ENCODE results near the gene SLC11A1.

Gene SLC11A1

DNA sequence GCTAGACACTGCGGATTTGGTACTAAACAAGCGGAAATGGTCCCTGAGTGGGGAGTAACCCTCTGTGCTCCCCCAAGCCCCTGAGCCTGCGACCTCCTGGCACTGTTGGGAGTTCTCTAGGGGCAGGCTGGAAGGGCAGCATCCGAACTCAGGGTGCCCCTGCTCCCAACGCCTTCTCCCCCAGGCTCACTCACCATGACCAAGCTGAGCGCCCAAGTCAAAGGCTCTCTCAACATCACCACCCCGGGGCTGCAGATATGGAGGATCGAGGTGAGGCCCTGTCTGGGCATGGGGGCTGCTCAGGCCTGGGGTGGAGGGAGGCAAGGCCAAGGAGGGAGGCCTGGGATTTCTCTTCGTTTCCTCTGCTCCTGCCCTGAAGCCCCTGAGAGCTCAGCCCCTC is 41.5 kb downstream of the SLC11A1 start:
- H2BK5ac ChIP-seq (ENCODE audit: low read depth, low read length, poor library complexity, severe bottlenecking), result no peak overlapping the region
- H2BK12ac ChIP-seq (ENCODE audit: low read length in 2 of 2), result no peak overlapping the region
- H2AK5ac ChIP-seq (ENCODE audit: low read length, severe bottlenecking), result no peak overlapping the region
- H3K23ac ChIP-seq (ENCODE audit: low read length in 2 of 2), result no peak overlapping the region
- H3K4me1 ChIP-seq (ENCODE audit: control insufficient read depth, insufficient read depth, low read depth, low read length), result peaks cover 2% of the 10 kb centered on the region
- H3K9me3 ChIP-seq (ENCODE audit: control insufficient read depth, low read length), result no peaks in the 10 kb centered on the region
- no peak overlapping the region for H4K8ac ChIP-seq (ENCODE audit: low read length)
- no peak overlapping the region for H2BK120ac ChIP-seq (ENCODE audit: low read depth, low read length)
- no peak overlapping the region for H3K27ac ChIP-seq (ENCODE audit: low read length, poor library complexity, severe bottlenecking)
- H3K27me3 ChIP-seq (ENCODE audit: control insufficient read depth in 1 of 2, insufficient read depth in 1 of 2, low read length in 2 of 2), result peaks cover 0 to 25% of the 10 kb centered on the region in 2 experiments
- H3K4ac ChIP-seq (ENCODE audit: low read depth in 1 of 2, low read length in 2 of 2), result no peak overlapping the region
- H3K4me3 ChIP-seq (ENCODE audit: insufficient read depth in 1 of 2, low read depth in 1 of 2, low read length in 2 of 2), result no peak overlapping the region
- H3K4me2 ChIP-seq (ENCODE audit: low read length, poor library complexity, severe bottlenecking), result no peak overlapping the region
- H3K36me3 ChIP-seq (ENCODE audit: control insufficient read depth in 1 of 2, insufficient read depth in 2 of 2, low read depth in 1 of 2, low read length in 2 of 2), result peaks cover 0 to 3% of the 10 kb centered on the region in 2 experiments
- WGBS, result 91% methylated on average over 5 of the region's 9 CpGs
- H4K91ac ChIP-seq (ENCODE audit: low read length), result no peak overlapping the region
- no peak overlapping the region for H2AFZ ChIP-seq (ENCODE audit: low read depth, low read length)
- no peak overlapping the region for H3K9ac ChIP-seq (ENCODE audit: low read length)
- H2BK15ac ChIP-seq (ENCODE audit: low read depth, poor library complexity, severe bottlenecking), result no peak overlapping the region
- DNase-seq, result no peak
- no peak overlapping the region for H3K14ac ChIP-seq (ENCODE audit: low read length in 2 of 2)
- H3K18ac ChIP-seq (ENCODE audit: low read depth in 1 of 2, low read length in 2 of 2), result no peak overlapping the region
- H3K79me1 ChIP-seq (replicated peaks; ENCODE audit: low read length, poor library complexity, severe bottlenecking), result no peaks in the 10 kb centered on the region

DNA sequence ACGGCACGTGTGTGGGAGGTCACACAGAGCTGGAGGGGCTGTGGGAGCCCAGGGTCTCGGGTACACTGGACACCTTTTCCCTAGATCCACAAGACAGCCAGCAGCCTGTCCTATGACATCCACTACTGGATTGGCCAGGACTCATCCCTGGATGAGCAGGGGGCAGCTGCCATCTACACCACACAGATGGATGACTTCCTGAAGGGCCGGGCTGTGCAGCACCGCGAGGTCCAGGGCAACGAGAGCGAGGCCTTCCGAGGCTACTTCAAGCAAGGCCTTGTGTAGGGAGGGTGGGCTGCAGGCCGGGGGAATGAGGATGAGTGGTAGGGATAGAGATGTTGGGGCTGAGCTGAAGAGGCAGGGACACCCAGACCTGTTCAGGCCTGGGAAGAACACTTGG is 43.5 kb downstream of the SLC11A1 start:
- WGBS, result 90% methylated on average over 10 of the region's 10 CpGs
- H3K27ac ChIP-seq (ENCODE audit: low read length, poor library complexity, severe bottlenecking), result no peak overlapping the region
- H3K36me3 ChIP-seq (ENCODE audit: control insufficient read depth in 1 of 2, insufficient read depth in 2 of 2, low read depth in 1 of 2, low read length in 2 of 2), result peaks cover 0 to 3% of the 10 kb centered on the region in 2 experiments
- DNase-seq, result no peak
- no peak overlapping the region for H2AFZ ChIP-seq (ENCODE audit: low read depth, low read length)
- peaks cover 0 to 14% of the 10 kb centered on the region in 2 experiments for H3K27me3 ChIP-seq (ENCODE audit: control insufficient read depth in 1 of 2, insufficient read depth in 1 of 2, low read length in 2 of 2)
- H3K4ac ChIP-seq (ENCODE audit: low read depth in 1 of 2, low read length in 2 of 2), result no peak overlapping the region
- H3K79me1 ChIP-seq (replicated peaks; ENCODE audit: low read length, poor library complexity, severe bottlenecking), result no peaks in the 10 kb centered on the region
- H3K14ac ChIP-seq (ENCODE audit: low read length in 2 of 2), result no peak overlapping the region
- no peak overlapping the region for H2BK12ac ChIP-seq (ENCODE audit: low read length in 2 of 2)
- no peak overlapping the region for H3K4me2 ChIP-seq (ENCODE audit: low read length, poor library complexity, severe bottlenecking)
- no peak overlapping the region for H2BK15ac ChIP-seq (ENCODE audit: low read depth, poor library complexity, severe bottlenecking)
- peaks cover 2% of the 10 kb centered on the region for H3K4me1 ChIP-seq (ENCODE audit: control insufficient read depth, insufficient read depth, low read depth, low read length)
- no peak overlapping the region for H3K9ac ChIP-seq (ENCODE audit: low read length)
- peak overlapping the region; percentile 71 for H4K91ac ChIP-seq (ENCODE audit: low read length)
- no peaks in the 10 kb centered on the region for H3K9me3 ChIP-seq (ENCODE audit: control insufficient read depth, low read length)
- H4K8ac ChIP-seq (ENCODE audit: low read length), result no peak overlapping the region
- no peak overlapping the region for H2BK5ac ChIP-seq (ENCODE audit: low read depth, low read length, poor library complexity, severe bottlenecking)
- H3K18ac ChIP-seq (ENCODE audit: low read depth in 1 of 2, low read length in 2 of 2), result no peak overlapping the region
- H3K4me3 ChIP-seq (ENCODE audit: insufficient read depth in 1 of 2, low read depth in 1 of 2, low read length in 2 of 2), result no peak overlapping the region
- no peak overlapping the region for H2BK120ac ChIP-seq (ENCODE audit: low read depth, low read length)
- no peak overlapping the region for H2AK5ac ChIP-seq (ENCODE audit: low read length, severe bottlenecking)
- H3K23ac ChIP-seq (ENCODE audit: low read length in 2 of 2), result no peak overlapping the region

DNA sequence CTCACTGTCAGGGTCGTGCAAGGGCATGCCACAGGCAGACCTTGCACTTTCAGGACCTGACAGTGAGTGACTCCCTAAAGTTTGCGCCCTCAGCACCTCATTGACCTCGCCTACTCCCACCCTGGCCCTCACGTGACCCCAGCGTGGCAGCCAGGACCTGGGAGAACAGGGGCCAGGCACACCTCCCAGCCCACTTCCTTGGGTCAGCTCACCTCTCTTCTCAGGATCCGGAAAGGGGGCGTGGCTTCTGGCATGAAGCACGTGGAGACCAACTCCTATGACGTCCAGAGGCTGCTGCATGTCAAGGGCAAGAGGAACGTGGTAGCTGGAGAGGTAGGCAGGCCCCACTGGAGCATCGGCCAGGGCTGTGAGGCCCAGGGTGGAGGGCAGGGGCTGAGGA is 45.7 kb downstream of the SLC11A1 start:
- WGBS, result 69% methylated on average over 11 of the region's 11 CpGs
- no peak overlapping the region for H2BK15ac ChIP-seq (ENCODE audit: low read depth, poor library complexity, severe bottlenecking)

DNA sequence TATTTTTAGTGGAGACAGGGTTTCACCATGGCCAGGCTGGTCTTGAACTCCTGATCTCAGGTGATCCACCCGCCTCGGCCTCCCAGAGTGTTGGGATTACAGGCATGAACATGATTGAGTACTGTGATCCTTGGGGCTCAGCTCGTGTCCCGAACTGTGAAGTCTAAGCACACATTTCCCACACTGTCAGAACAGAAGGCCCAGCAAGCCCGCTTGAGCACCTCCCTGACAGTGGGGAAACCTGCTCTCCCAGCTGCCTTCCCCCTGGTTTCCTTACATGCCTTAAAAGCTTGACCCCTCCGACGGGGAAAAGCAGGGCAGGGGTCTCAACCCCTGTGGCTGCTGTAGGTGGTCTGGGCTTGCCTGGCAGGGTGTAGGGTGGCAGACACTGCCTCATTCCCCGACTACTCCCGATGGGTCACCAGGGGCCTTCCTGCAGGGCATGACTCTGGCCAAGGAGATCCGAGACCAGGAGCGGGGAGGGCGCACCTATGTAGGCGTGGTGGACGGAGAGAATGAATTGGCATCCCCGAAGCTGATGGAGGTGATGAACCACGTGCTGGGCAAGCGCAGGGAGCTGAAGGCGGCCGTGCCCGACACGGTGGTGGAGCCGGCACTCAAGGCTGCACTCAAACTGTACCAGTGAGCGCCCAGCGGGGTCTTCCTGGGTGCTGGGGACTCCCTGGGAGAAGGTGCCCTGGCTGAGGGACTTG is 46.9 kb downstream of the SLC11A1 start:
- Histone ChIP-seq H4K8ac (ENCODE audit: low read length) (no peak overlapping the region), H3K18ac (ENCODE audit: low read depth in 1 of 2, low read length in 2 of 2) (no peak overlapping the region), H3K4ac (ENCODE audit: low read depth in 1 of 2, low read length in 2 of 2) (peak overlapping the region in 1 of 2 experiments; percentile 9), H3K9me3 (ENCODE audit: control insufficient read depth, low read length) (no peaks in the 10 kb centered on the region), H2BK12ac (ENCODE audit: low read length in 2 of 2) (no peak overlapping the region), H3K9ac (ENCODE audit: low read length) (no peak overlapping the region), H2BK5ac (ENCODE audit: low read depth, low read length, poor library complexity, severe bottlenecking) (no peak overlapping the region), H3K4me3 (ENCODE audit: insufficient read depth in 1 of 2, low read depth in 1 of 2, low read length in 2 of 2) (no peak overlapping the region), H3K23ac (ENCODE audit: low read length in 2 of 2) (no peak overlapping the region), H3K36me3 (ENCODE audit: control insufficient read depth in 1 of 2, insufficient read depth in 2 of 2, low read depth in 1 of 2, low read length in 2 of 2) (peaks cover 0 to 3% of the 10 kb centered on the region in 2 experiments), H2AFZ (ENCODE audit: low read depth, low read length) (no peak overlapping the region), H3K27ac (ENCODE audit: low read length, poor library complexity, severe bottlenecking) (no peak overlapping the region), H3K27me3 (ENCODE audit: control insufficient read depth in 1 of 2, insufficient read depth in 1 of 2, low read length in 2 of 2) (peaks cover 15 to 28% of the 10 kb centered on the region in 2 experiments), H3K79me1 (replicated peaks; ENCODE audit: low read length, poor library complexity, severe bottlenecking) (no peaks in the 10 kb centered on the region), H2AK5ac (ENCODE audit: low read length, severe bottlenecking) (no peak overlapping the region), H3K14ac (ENCODE audit: low read length in 2 of 2) (no peak overlapping the region), H4K91ac (ENCODE audit: low read length) (peak overlapping the region; percentile 35), H3K4me1 (ENCODE audit: control insufficient read depth, insufficient read depth, low read depth, low read length) (peaks cover 2% of the 10 kb centered on the region), H3K4me2 (ENCODE audit: low read length, poor library complexity, severe bottlenecking) (no peak overlapping the region), H2BK15ac (ENCODE audit: low read depth, poor library complexity, severe bottlenecking) (no peak overlapping the region), H2BK120ac (ENCODE audit: low read depth, low read length) (no peak overlapping the region)
- no peak for DNase-seq
- 92% methylated on average over 24 of the region's 24 CpGs for WGBS

More for the DNA sequence above, 45.7 kb downstream of the SLC11A1 start:
- H4K8ac ChIP-seq (ENCODE audit: low read length), result no peak overlapping the region
- H3K4ac ChIP-seq (ENCODE audit: low read depth in 1 of 2, low read length in 2 of 2), result no peak overlapping the region
- peaks cover 2% of the 10 kb centered on the region for H3K4me1 ChIP-seq (ENCODE audit: control insufficient read depth, insufficient read depth, low read depth, low read length)
- H3K4me3 ChIP-seq (ENCODE audit: insufficient read depth in 1 of 2, low read depth in 1 of 2, low read length in 2 of 2), result no peak overlapping the region
- no peak overlapping the region for H3K23ac ChIP-seq (ENCODE audit: low read length in 2 of 2)
- no peak overlapping the region for H2BK12ac ChIP-seq (ENCODE audit: low read length in 2 of 2)
- H3K9ac ChIP-seq (ENCODE audit: low read length), result no peak overlapping the region
- no peak overlapping the region for H3K14ac ChIP-seq (ENCODE audit: low read length in 2 of 2)
- no peak overlapping the region for H2BK120ac ChIP-seq (ENCODE audit: low read depth, low read length)
- no peak overlapping the region for H4K91ac ChIP-seq (ENCODE audit: low read length)
- H3K4me2 ChIP-seq (ENCODE audit: low read length, poor library complexity, severe bottlenecking), result no peak overlapping the region
- no peak overlapping the region for H2BK5ac ChIP-seq (ENCODE audit: low read depth, low read length, poor library complexity, severe bottlenecking)
- H3K18ac ChIP-seq (ENCODE audit: low read depth in 1 of 2, low read length in 2 of 2), result no peak overlapping the region
- peaks cover 0 to 3% of the 10 kb centered on the region in 2 experiments for H3K36me3 ChIP-seq (ENCODE audit: control insufficient read depth in 1 of 2, insufficient read depth in 2 of 2, low read depth in 1 of 2, low read length in 2 of 2)
- H2AK5ac ChIP-seq (ENCODE audit: low read length, severe bottlenecking), result no peak overlapping the region
- peaks cover 14 to 29% of the 10 kb centered on the region in 2 experiments for H3K27me3 ChIP-seq (ENCODE audit: control insufficient read depth in 1 of 2, insufficient read depth in 1 of 2, low read length in 2 of 2)
- no peaks in the 10 kb centered on the region for H3K9me3 ChIP-seq (ENCODE audit: control insufficient read depth, low read length)
- H3K27ac ChIP-seq (ENCODE audit: low read length, poor library complexity, severe bottlenecking), result no peak overlapping the region
- no peaks in the 10 kb centered on the region for H3K79me1 ChIP-seq (replicated peaks; ENCODE audit: low read length, poor library complexity, severe bottlenecking)
- H2AFZ ChIP-seq (ENCODE audit: low read depth, low read length), result no peak overlapping the region
- no peak for DNase-seq
